ENCODE measurements around the gene MELK.

DNA sequence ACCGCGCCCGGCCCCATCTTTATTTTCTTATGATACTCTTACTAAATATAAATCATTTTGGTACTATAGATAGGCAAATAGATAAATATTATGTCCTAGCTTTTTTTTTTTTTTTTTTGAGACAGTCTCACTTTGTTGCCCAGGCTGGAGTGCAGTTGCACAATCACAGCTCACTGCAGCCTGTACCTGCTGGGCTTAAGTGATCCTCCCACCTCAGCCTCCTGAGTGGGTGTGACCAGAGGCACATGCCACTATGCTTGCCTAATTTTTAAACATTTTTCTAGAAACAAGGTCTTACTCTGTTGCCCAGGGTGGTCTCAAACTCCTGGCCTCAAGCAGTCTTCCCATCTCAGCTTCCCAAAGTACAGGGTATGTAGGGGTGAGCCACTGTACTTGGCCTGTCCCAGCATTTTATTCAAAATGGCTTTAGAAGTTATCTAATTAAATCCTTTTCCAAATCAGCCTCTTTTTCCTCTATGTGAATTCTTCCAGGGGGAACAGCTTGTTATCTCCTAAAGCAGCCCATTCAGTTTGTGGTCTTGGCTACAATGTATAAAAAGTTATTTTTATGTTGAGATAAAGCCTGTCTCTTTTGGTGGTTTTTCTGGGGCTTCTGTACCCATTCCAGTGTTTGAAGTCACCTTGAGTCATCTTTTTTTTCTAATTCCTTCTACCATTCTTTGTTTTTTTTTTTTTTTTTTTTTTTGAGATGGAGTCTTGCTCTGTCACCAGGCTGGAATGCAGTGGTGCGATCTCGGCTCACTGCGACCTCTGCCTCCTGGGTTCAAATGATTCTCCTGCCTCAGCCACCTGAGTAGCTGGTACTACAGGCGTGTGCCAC lies 12.1 kb downstream of the MELK start:
- no peak for TF ChIP-seq NFIC (IDR thresholded peaks at IDR 0.05; ENCODE audit: low read length)
- no peak for TF ChIP-seq NFRKB (IDR thresholded peaks at IDR 0.05)
- TF ChIP-seq TAF1 (CRISPR knock-in tag; IDR thresholded peaks at IDR 0.05), result no peak
- no peak for TF ChIP-seq NFE2L1 (CRISPR knock-in tag; IDR thresholded peaks at IDR 0.05; ENCODE audit: borderline replicate concordance)
- TF ChIP-seq MZF1 (CRISPR knock-in tag; IDR thresholded peaks at IDR 0.05; ENCODE audit: borderline replicate concordance), result no peak
- TF ChIP-seq SETDB1 (CRISPR knock-in tag; IDR thresholded peaks at IDR 0.05; ENCODE audit: borderline replicate concordance), result no peak
- TF ChIP-seq, protein P1, sequence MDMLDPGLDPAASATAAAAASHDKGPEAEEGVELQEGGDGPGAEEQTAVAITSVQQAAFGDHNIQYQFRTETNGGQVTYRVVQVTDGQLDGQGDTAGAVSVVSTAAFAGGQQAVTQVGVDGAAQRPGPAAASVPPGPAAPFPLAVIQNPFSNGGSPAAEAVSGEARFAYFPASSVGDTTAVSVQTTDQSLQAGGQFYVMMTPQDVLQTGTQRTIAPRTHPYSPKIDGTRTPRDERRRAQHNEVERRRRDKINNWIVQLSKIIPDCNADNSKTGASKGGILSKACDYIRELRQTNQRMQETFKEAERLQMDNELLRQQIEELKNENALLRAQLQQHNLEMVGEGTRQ (IDR thresholded peaks at IDR 0.05; ENCODE audit: low read depth, low read length), result no peak
- TF ChIP-seq, protein P1 (CRISPR knock-in tag; IDR thresholded peaks at IDR 0.05; ENCODE audit: borderline replicate concordance), result no peak
- TF ChIP-seq TBL1XR1 (IDR thresholded peaks at IDR 0.05; ENCODE audit: borderline replicate concordance, low read length, partially characterized antibody), result no peak
- TF ChIP-seq, protein P2, sequence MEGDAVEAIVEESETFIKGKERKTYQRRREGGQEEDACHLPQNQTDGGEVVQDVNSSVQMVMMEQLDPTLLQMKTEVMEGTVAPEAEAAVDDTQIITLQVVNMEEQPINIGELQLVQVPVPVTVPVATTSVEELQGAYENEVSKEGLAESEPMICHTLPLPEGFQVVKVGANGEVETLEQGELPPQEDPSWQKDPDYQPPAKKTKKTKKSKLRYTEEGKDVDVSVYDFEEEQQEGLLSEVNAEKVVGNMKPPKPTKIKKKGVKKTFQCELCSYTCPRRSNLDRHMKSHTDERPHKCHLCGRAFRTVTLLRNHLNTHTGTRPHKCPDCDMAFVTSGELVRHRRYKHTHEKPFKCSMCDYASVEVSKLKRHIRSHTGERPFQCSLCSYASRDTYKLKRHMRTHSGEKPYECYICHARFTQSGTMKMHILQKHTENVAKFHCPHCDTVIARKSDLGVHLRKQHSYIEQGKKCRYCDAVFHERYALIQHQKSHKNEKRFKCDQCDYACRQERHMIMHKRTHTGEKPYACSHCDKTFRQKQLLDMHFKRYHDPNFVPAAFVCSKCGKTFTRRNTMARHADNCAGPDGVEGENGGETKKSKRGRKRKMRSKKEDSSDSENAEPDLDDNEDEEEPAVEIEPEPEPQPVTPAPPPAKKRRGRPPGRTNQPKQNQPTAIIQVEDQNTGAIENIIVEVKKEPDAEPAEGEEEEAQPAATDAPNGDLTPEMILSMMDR (CRISPR knock-in tag; IDR thresholded peaks at IDR 0.05), result no peak
- no peak for TF ChIP-seq KDM1A (CRISPR knock-in tag; IDR thresholded peaks at IDR 0.05)
- TF ChIP-seq ZNF253 (CRISPR knock-in tag; IDR thresholded peaks at IDR 0.05; ENCODE audit: borderline replicate concordance), result no peak
